Uterus (tissue), 4 donors: Measurements from ENCODE around the gene C4orf17. TPM values are rescaled to one million over a fixed set of nuclear protein-coding genes. Genes with fewer than 3 reads are reported as not detected.

Experiments
- DNase-seq, 2 donors: peaks; one replicate each; pipeline ENCODE4 v3.0.0-alpha.2; 2019 to 2020
- H3K27ac ChIP-seq, 2 donors: fragments of 200-600 bp; sonication (generic); 1 replicate in 1 of 2; 2 replicates in 1 of 2; pipeline ENCODE4 v1.5.1; 2016 to 2018
- H3K27me3 ChIP-seq, 2 donors: fragments of 200-600 bp; sonication (generic); one replicate each; pipeline ENCODE4 v1.5.1; 2018 to 2019; ENCODE audit warnings: control low read depth in 1 of 2
- H3K36me3 ChIP-seq, 2 donors: fragments of 200-600 bp; sonication (generic); one replicate each; pipeline ENCODE4 v1.5.1; 2019; ENCODE audit warnings: control low read depth in 1 of 2
- H3K4me1 ChIP-seq, 2 donors: fragments of 200-600 bp; sonication (generic); one replicate each; pipeline ENCODE4 v1.5.1; 2018 to 2019; ENCODE audit warnings: control low read depth in 1 of 2
- H3K4me3 ChIP-seq, 2 donors: fragments of 200-600 bp; sonication (generic); 1 replicate in 1 of 2; 2 replicates in 1 of 2; pipeline ENCODE4 v1.5.1; 2018 to 2019; ENCODE audit warnings: mild to moderate bottlenecking in 1 of 2
- H3K9me3 ChIP-seq, 2 donors: fragments of 200-600 bp; sonication (generic); one replicate each; pipeline ENCODE4 v1.5.1; 2019; ENCODE audit warnings: control low read depth in 1 of 2
- POLR2A ChIP-seq, 2 donors: fragments of 450-650 bp; IDR thresholded peaks; one replicate each; pipeline ENCODE4 v1.6.1; 2016; ENCODE audit warnings: antibody characterized with exemption in 2 of 2, mild to moderate bottlenecking in 1 of 2, moderate library complexity in 1 of 2
- intact Hi-C: fragments of 100-400 bp; cut with DNase I; formaldehyde crosslinking; loops from one replicate; pipeline ENCODE4 v1.15.1; 2023; ENCODE audit warnings: low total_unique reads
- total RNA-seq, 4 donors: library from RNA; depleted of rRNA in 3 of 4; stranded (reverse); fragments of >200 nt in 3 of 4; gene quantifications; one replicate each; pipeline versions ENCODE4 v1.1.0 to v1.2.4, GENCODE V29; 2014 to 2023
- TF ChIP-seq, protein P1 (sequence below), 4 experiments: fragments of 200-600 bp in 2 of 4; fragments of 450-650 bp in 2 of 4; sonication (generic) in 2 of 4; IDR thresholded peaks; one replicate each; pipeline ENCODE4 v1.5.1; 2016 to 2019; ENCODE audit warnings: antibody characterized with exemption in 4 of 4, mild to moderate bottlenecking in 2 of 4, moderate library complexity in 1 of 4
- donor health status: DM: yes; HTN: yes; CAD: no.

The C4orf17 gene
- total RNA-seq, 4 donors from 2014 or later, result not detected

GRCh38 chr4:99564921-99565320 lies 54.1 kb downstream of the C4orf17 start:
- Histone ChIP-seq H3K36me3 (no peaks in the 10 kb centered on the region), H3K27ac (no peak overlapping the region), H3K9me3 (no peaks in the 10 kb centered on the region), H3K4me1 (no peaks in the 10 kb centered on the region), H3K27me3 (no peaks in the 10 kb centered on the region), H3K4me3 (no peak overlapping the region)
- no peak for TF ChIP-seq POLR2A (IDR thresholded peaks at IDR 0.05)
- TF ChIP-seq, protein P1, sequence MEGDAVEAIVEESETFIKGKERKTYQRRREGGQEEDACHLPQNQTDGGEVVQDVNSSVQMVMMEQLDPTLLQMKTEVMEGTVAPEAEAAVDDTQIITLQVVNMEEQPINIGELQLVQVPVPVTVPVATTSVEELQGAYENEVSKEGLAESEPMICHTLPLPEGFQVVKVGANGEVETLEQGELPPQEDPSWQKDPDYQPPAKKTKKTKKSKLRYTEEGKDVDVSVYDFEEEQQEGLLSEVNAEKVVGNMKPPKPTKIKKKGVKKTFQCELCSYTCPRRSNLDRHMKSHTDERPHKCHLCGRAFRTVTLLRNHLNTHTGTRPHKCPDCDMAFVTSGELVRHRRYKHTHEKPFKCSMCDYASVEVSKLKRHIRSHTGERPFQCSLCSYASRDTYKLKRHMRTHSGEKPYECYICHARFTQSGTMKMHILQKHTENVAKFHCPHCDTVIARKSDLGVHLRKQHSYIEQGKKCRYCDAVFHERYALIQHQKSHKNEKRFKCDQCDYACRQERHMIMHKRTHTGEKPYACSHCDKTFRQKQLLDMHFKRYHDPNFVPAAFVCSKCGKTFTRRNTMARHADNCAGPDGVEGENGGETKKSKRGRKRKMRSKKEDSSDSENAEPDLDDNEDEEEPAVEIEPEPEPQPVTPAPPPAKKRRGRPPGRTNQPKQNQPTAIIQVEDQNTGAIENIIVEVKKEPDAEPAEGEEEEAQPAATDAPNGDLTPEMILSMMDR (IDR thresholded peaks at IDR 0.05), result no peak
- no peak for DNase-seq
- intact Hi-C loops, result no loop called here

DNA sequence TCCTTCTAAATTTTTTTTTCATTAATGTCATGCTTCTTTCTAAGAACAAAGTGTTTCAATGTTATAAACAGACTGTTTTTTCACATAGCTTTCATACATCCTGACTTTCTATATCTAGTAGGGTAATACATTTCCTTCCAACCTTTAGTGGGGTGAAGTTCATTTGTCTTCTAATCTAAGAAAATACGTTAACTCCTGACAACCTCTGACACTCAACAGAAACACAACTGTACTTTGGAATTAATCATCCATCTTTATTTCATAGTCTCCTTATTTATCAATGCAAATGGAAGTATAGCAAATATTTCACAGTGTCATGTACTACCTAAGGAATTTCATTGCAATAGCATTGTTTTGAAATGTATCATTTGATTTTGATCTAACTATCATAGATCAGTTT lies 61.1 kb downstream of the C4orf17 start:
- no peaks in the 10 kb centered on the region for H3K27me3 ChIP-seq
- no peak overlapping the region for H3K4me3 ChIP-seq
- no peak overlapping the region for H3K27ac ChIP-seq
- intact Hi-C loops, result no loop called here
- H3K4me1 ChIP-seq, result no peaks in the 10 kb centered on the region
- H3K36me3 ChIP-seq, result no peaks in the 10 kb centered on the region
- DNase-seq, result no peak
- H3K9me3 ChIP-seq, result no peaks in the 10 kb centered on the region
- TF ChIP-seq, protein P1 (IDR thresholded peaks at IDR 0.05), result no peak
- no peak for TF ChIP-seq POLR2A (IDR thresholded peaks at IDR 0.05)

GRCh38 chr4:99572527-99573240 lies 61.9 kb downstream of the C4orf17 start:
- TF ChIP-seq, protein P1 (IDR thresholded peaks at IDR 0.05), result no peak
- TF ChIP-seq POLR2A (IDR thresholded peaks at IDR 0.05), result no peak
- no peak for DNase-seq
- intact Hi-C loops, result no loop called here
- Histone ChIP-seq H3K36me3 (no peaks in the 10 kb centered on the region), H3K9me3 (no peaks in the 10 kb centered on the region), H3K4me1 (no peaks in the 10 kb centered on the region), H3K27ac (no peak overlapping the region), H3K4me3 (no peak overlapping the region), H3K27me3 (no peaks in the 10 kb centered on the region)

DNA sequence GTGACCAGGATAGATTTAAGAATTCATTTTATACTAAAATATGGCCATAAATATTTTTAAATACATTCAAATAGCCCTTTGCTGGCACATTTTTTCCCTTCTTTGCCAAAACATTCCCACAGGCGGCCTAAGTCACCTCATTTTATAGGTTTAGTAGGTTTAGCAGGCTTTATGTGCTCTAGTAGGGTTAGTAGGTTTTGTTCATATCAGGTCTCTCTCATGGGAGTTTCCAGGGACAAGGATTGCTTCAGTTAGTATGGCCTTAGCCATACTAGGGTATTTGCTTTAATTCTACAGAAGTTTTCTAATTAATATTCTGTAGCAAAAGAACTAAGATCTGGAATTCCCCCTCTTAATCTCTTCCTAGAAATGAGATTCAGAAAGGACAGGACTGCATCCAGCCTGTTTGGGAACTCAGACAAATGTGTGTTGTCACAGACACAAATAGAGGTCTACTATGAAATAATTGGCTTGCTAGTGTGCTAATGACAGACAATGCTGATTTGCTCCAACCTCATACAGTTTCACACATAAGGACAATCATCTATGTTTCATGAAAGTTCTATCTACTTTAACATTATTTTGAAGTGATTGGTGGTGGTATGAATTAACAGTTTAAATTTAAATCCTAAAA lies 63.0 kb downstream of the C4orf17 start:
- Histone ChIP-seq H3K36me3 (no peaks in the 10 kb centered on the region), H3K27me3 (no peaks in the 10 kb centered on the region), H3K4me3 (no peak overlapping the region), H3K27ac (no peak overlapping the region), H3K4me1 (no peaks in the 10 kb centered on the region), H3K9me3 (no peaks in the 10 kb centered on the region)
- DNase-seq, result no peak
- TF ChIP-seq POLR2A (IDR thresholded peaks at IDR 0.05), result no peak
- TF ChIP-seq, protein P1 (IDR thresholded peaks at IDR 0.05), result no peak
- intact Hi-C loops, result no loop called here

GRCh38 chr4:99574530-99575324 lies 63.9 kb downstream of the C4orf17 start, which contains the start of gene MTTP:
Gene MTTP, plus strand, starts transcription at chr4:99574824. Its CDS starts 86 bp downstream, at chr4:99574910.
- no peaks in the 10 kb centered on the region for H3K4me1 ChIP-seq
- TF ChIP-seq, protein P1 (IDR thresholded peaks at IDR 0.05), result no peak
- TF ChIP-seq POLR2A (IDR thresholded peaks at IDR 0.05), result no peak
- no peaks in the 10 kb centered on the region for H3K36me3 ChIP-seq
- H3K9me3 ChIP-seq, result no peaks in the 10 kb centered on the region
- no peak within 1 kb of the TSS for H3K4me3 ChIP-seq
- DNase-seq, result no peak
- intact Hi-C loops, result no loop called here
- no peak within 1 kb of the TSS for H3K27ac ChIP-seq
- no peaks in the 10 kb centered on the region for H3K27me3 ChIP-seq
